Left lung (tissue), 10 donors: ENCODE results near the gene ATXN1. TPM values are rescaled to one million over a fixed set of nuclear protein-coding genes. Genes with fewer than 3 reads are reported as not detected.

Experiments used
- ATAC-seq: fragments of 200-7000 bp; cut with Tn5 transposase; one replicate; pipeline ENCODE4 v1.9.1; 2020; ENCODE audit warnings: moderate library complexity
- DNase-seq, 4 donors: peaks; one replicate each; pipeline ENCODE4 v3.0.0-alpha.2; 2013 to 2020
- H3K27ac ChIP-seq, 2 donors: fragments of 200-600 bp; sonication (generic) in 1 of 2; one replicate each; pipeline versions ENCODE4 v1.5.0 to v1.8.0; 2020 to 2021
- H3K27me3 ChIP-seq, 2 donors: fragments of 200-600 bp; sonication (generic) in 1 of 2; one replicate each; pipeline versions ENCODE4 v1.5.0 to v1.8.0; 2020 to 2021
- H3K36me3 ChIP-seq, 2 donors: fragments of 200-600 bp; sonication (generic) in 1 of 2; one replicate each; pipeline versions ENCODE4 v1.5.0 to v1.8.0; 2020 to 2021
- H3K4me1 ChIP-seq, 2 donors: fragments of 200-600 bp; one replicate each; pipeline ENCODE4 v1.8.0; 2021
- H3K4me3 ChIP-seq, 2 donors: fragments of 200-600 bp; sonication (generic) in 1 of 2; one replicate each; pipeline versions ENCODE4 v1.5.0 to v1.8.0; 2020 to 2021; ENCODE audit warnings: mild to moderate bottlenecking in 1 of 2
- H3K9me3 ChIP-seq, 2 donors: fragments of 200-600 bp; sonication (generic) in 1 of 2; one replicate each; pipeline versions ENCODE4 v1.5.0 to v1.8.0; 2020 to 2021
- intact Hi-C, 2 donors: fragments of 100-400 bp; cut with DNase I; formaldehyde crosslinking; loops; one replicate each; pipeline versions ENCODE4 v1.11.2 to v1.14.2; 2022
- polyA plus RNA-seq, 6 donors: library from polyadenylated mRNA; unstranded; fragments of 120-200 nt; gene quantifications; one replicate each; pipeline ENCODE4 v1.2.1, GENCODE V29; 2013; ENCODE audit not compliant: insufficient read length in 6 of 6
- total RNA-seq, 2 donors: library from RNA; stranded (reverse); fragmentation: NEBNext Ultra II Directional; extraction: Animal tissue kit (Norgen Biotek cat#: 25700); gene quantifications; one replicate each; pipeline ENCODE4 v1.2.1, GENCODE V29; 2021
- TF ChIP-seq, protein P1 (sequence below), 2 donors: fragments of 200-600 bp; sonication (generic) in 1 of 2; IDR thresholded peaks; one replicate each; pipeline versions ENCODE4 v1.5.0 to v1.8.0; 2021; ENCODE audit warnings: antibody characterized with exemption in 2 of 2
- donor health status: DM: no; HTN: yes; CAD: no.
- donor health status: DM: no; HTN: no; CAD: no.

Gene ATXN1
- total and polyA plus RNA-seq, 8 donors = 23.3 to 67.4 (median 27.3) TPM

DNA sequence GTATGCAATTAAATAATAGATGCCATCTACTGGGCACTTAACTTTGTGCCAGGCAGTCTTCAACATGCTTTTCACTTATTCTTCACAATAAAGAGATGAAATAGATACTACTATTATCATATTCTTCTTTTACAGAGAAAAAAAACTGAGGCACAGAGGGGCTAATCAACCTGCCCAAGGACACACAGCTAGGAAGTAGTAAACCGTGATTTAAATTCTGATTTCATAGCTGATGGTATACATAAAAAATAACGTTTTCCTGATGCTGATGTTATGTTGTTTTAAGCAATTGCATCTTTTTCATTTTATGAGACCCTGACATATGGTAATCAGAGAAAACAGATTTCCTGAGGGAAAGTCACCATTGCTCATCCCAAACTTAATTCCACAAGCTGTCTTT is 45.1 kb upstream of the ATXN1 start:
- Histone ChIP-seq H3K4me1 (peaks cover 0 to 13% of the 10 kb centered on the region in 2 donors), H3K27ac (no peak overlapping the region), H3K4me3 (no peak overlapping the region), H3K9me3 (peaks cover 0 to 17% of the 10 kb centered on the region in 2 donors), H3K27me3 (no peaks in the 10 kb centered on the region), H3K36me3 (no peaks in the 10 kb centered on the region)
- ATAC-seq (no peak), DNase-seq (no peak)
- TF ChIP-seq, protein P1, sequence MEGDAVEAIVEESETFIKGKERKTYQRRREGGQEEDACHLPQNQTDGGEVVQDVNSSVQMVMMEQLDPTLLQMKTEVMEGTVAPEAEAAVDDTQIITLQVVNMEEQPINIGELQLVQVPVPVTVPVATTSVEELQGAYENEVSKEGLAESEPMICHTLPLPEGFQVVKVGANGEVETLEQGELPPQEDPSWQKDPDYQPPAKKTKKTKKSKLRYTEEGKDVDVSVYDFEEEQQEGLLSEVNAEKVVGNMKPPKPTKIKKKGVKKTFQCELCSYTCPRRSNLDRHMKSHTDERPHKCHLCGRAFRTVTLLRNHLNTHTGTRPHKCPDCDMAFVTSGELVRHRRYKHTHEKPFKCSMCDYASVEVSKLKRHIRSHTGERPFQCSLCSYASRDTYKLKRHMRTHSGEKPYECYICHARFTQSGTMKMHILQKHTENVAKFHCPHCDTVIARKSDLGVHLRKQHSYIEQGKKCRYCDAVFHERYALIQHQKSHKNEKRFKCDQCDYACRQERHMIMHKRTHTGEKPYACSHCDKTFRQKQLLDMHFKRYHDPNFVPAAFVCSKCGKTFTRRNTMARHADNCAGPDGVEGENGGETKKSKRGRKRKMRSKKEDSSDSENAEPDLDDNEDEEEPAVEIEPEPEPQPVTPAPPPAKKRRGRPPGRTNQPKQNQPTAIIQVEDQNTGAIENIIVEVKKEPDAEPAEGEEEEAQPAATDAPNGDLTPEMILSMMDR (IDR thresholded peaks at IDR 0.05) = no peak
- intact Hi-C loops = no loop called here

DNA sequence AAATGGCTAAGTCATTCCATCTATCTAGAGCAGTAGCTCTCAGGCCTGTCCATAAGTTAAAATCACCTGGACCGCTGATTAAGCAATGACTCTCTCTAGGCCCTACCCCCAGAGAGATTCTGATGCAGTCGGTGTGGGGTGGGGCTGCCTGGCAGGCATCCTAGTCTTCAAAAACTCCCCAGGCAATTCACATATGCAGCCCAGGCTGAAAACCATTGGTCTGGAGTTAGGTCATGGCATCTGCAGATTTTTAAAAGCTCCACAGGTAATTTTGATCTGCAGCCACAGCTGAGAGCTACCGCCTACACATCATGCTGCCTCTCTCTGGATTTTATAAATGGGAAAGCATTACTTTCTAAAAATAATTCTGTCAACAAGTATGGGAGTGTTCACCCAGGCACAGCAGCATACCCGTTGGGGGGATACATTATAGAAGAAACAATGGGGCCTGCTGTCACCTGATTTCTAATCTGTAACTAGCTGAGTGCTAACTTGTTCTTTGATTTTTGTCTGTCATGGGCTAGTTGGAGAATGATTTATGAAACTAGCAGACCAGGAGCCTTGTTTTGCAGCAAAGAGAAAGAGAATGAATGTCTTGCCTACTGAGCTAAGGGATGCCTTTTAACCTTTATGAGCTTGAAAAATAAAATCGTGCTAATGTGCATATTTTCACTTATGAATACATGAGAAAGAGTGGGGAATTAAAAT is 44.1 kb upstream of the ATXN1 start:
- H3K36me3 ChIP-seq = no peaks in the 10 kb centered on the region
- peaks cover 0 to 21% of the 10 kb centered on the region in 2 donors for H3K4me1 ChIP-seq
- TF ChIP-seq, protein P1 (IDR thresholded peaks at IDR 0.05) = no peak
- no peak overlapping the region for H3K27ac ChIP-seq
- intact Hi-C loops = no loop called here
- H3K27me3 ChIP-seq = no peaks in the 10 kb centered on the region
- no peak overlapping the region for H3K4me3 ChIP-seq
- ATAC-seq (peak; percentile 61), DNase-seq (peak in 1 of 4 donors; percentile 14)
- peaks cover 0 to 11% of the 10 kb centered on the region in 2 donors for H3K9me3 ChIP-seq

DNA sequence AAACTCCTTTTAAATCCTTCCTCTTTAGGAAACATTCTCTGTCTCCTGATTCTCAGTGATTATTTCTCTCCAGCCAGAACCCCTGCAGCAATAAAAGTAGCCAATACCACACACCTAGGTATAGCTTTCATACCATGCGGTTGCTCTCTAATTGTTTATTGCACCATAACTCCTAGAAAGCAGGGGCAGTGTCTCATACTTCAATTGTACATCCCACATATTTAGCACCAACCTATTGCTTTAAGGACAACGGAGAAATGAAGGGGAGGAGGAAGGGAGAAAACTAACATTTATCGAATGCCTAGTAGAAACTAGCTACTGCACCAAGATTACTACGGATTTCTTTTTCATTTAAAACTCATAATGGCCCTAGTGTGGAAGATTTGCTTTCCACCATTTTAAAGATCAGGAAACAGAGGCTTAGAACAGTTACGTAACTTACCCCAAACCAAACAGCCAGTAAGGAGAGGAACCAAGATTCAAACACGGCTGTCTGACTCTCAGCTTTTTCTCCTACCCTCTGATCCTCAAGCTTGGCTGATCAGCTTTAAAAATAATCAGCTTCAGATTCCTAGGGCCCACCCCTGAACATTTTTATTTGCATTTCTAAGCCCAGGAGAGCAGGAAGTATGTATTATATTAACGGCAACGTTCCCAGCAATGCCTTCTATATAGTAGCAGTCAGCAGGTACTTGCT is 43.4 kb upstream of the ATXN1 start:
- Histone ChIP-seq H3K4me3 (no peak overlapping the region), H3K36me3 (no peaks in the 10 kb centered on the region), H3K4me1 (peaks cover 0 to 27% of the 10 kb centered on the region in 2 donors), H3K27me3 (no peaks in the 10 kb centered on the region), H3K9me3 (peaks cover 0 to 5% of the 10 kb centered on the region in 2 donors), H3K27ac (no peak overlapping the region)
- intact Hi-C loops = no loop called here
- DNase-seq (no peak), ATAC-seq (no peak)
- TF ChIP-seq, protein P1 (IDR thresholded peaks at IDR 0.05) = no peak

DNA sequence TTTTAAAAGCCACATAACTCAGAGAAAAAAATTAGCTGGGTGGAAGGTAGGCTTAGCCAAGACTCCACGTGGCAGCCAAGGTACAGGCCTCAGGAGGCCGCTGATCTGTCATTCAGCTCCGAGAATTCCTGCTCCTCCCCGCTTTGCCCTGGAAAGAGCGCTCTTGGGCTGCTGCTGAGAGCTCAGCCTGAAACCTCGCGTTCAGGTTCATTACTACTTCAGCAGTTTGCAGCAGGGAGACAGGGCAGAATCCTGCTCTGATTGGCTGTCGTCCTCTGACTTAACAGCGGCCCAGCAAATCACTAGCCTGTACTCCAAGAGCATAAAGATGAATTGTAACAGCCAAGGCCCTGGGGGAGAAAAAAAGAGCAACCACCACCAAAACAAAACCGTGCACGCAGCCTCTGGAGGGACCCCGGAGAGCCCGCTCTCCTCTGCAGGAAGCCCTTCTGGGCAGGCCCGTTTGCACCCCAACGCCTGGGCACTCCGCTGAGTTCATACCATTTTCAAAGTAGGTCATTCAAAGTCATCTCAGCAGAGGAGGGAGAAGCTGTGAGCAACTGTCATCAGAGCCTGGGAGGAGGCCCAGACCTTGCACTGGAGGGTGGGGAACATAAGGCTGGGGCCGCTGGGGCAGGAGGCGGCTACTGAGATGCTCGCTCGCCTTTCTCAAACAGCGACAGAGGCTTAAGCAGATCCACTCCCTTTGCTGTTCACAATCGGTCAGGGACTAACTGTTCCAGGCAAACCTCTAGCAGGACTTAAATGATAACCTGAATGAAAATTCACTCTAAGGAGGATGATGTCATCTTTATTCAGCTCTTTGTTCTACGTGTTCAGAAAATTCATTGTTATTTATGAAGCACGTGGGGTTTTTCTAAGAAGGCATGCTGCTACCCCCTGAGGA is 42.3 kb upstream of the ATXN1 start:
- ATAC-seq = peak; percentile 64
- DNase-seq = peak in 2 of 4 donors; percentile 65 to 88
- Histone ChIP-seq H3K4me1 (peaks cover 0 to 27% of the 10 kb centered on the region in 2 donors), H3K9me3 (no peaks in the 10 kb centered on the region), H3K36me3 (no peaks in the 10 kb centered on the region), H3K27ac (peak overlapping the region in 1 of 2 donors; percentile 41), H3K4me3 (no peak overlapping the region), H3K27me3 (no peaks in the 10 kb centered on the region)
- TF ChIP-seq, protein P1 (IDR thresholded peaks at IDR 0.05) = no peak
- intact Hi-C loops = no loop called here
